GM12878 (cell line): ENCODE data around the gene CCNL2. TPM values are rescaled to one million over a fixed set of nuclear protein-coding genes. Genes with fewer than 3 reads are reported as not detected.

Source experiments
- ETV6 ChIP-seq, 2 experiments: fragments of 450-650 bp in 1 of 2; IDR thresholded peaks in 1 of 2; conservative IDR thresholded peaks in 1 of 2; 2 replicates each; pipeline ENCODE4 v1.6.1; 2014; ENCODE audit warnings: antibody characterized with exemption in 1 of 2, borderline replicate concordance in 1 of 2, low read depth in 1 of 2, mild to moderate bottlenecking in 1 of 2, moderate library complexity in 1 of 2
- FOXK2 ChIP-seq: fragments of 450-650 bp; IDR thresholded peaks from 2 replicates; pipeline ENCODE4 v1.6.1; 2017; ENCODE audit warnings: mild to moderate bottlenecking, moderate library complexity
- GATAD2B ChIP-seq: fragments of 450-650 bp; conservative IDR thresholded peaks from 2 replicates; pipeline ENCODE4 v1.6.1; 2017; ENCODE audit warnings: low read depth, mild to moderate bottlenecking, moderate library complexity
- IKZF1 ChIP-seq: fragments of 450-650 bp; conservative IDR thresholded peaks from 2 replicates; pipeline ENCODE4 v1.6.1; 2017; ENCODE audit warnings: antibody characterized with exemption, mild to moderate bottlenecking
- KLF5 ChIP-seq: fragments of 450-650 bp; IDR thresholded peaks from 2 replicates; pipeline ENCODE4 v1.6.1; 2014; ENCODE audit warnings: mild to moderate bottlenecking; ENCODE audit not compliant: partially characterized antibody
- LARP7 ChIP-seq: fragments of 450-650 bp; IDR thresholded peaks from 2 replicates; pipeline ENCODE4 v1.6.1; 2017; ENCODE audit warnings: mild to moderate bottlenecking
- NFYB ChIP-seq: IDR thresholded peaks from 2 replicates; pipeline ENCODE4 v1.6.1; 2011; ENCODE audit warnings: low read depth, mild to moderate bottlenecking, low read length, improper control_type of control experiment, moderate library complexity; ENCODE audit not compliant: insufficient read depth
- NRF1 ChIP-seq: conservative IDR thresholded peaks from 2 replicates; pipeline ENCODE4 v1.6.1; 2011; ENCODE audit warnings: mild to moderate bottlenecking, low read depth, low read length, improper control_type of control experiment
- RUNX3 ChIP-seq: IDR thresholded peaks from 2 replicates; pipeline ENCODE4 v1.6.1; 2012; ENCODE audit warnings: low read length, inconsistent platforms
- SMAD1 ChIP-seq: fragments of 450-650 bp; IDR thresholded peaks from 2 replicates; pipeline ENCODE4 v1.6.1; 2018; ENCODE audit warnings: mild to moderate bottlenecking, low read depth; ENCODE audit not compliant: partially characterized antibody
- SMARCA5 ChIP-seq: fragments of 450-650 bp; IDR thresholded peaks from 2 replicates; pipeline ENCODE4 v1.6.1; 2017; ENCODE audit warnings: mild to moderate bottlenecking
- YY1 ChIP-seq: IDR thresholded peaks from 2 replicates; pipeline ENCODE4 v1.6.1; 2011; ENCODE audit warnings: low read depth, mild to moderate bottlenecking, low read length
- ZNF207 ChIP-seq: fragments of 450-650 bp; IDR thresholded peaks from 2 replicates; pipeline ENCODE4 v1.6.1; 2014; ENCODE audit warnings: antibody characterized with exemption, mild to moderate bottlenecking, borderline replicate concordance
- ZNF687 ChIP-seq: fragments of 450-650 bp; IDR thresholded peaks from 2 replicates; pipeline ENCODE4 v1.6.1; 2017; ENCODE audit warnings: mild to moderate bottlenecking, moderate library complexity
- polyA plus RNA-seq, 11 experiments: library from polyadenylated mRNA; depleted of rRNA in 4 of 11; unstranded in 6 of 11; stranded (reverse) in 5 of 11; fragments of >200 nt; fragmentation: Nextera tagmentation in 4 of 11; fragmentation: Illumina TruSeq in 1 of 11; extraction: Ambion mirVana in 4 of 11; extraction: Trizol in 1 of 11; gene quantifications; 1 replicate in 1 of 11; 2 replicates in 10 of 11; pipeline versions ENCODE4 v1.2.1 to v1.2.3, GENCODE V29; 2011 to 2016; ENCODE audit warnings: inconsistent platforms in 2 of 11, missing spikeins in 2 of 11, low read depth in 1 of 11
- total RNA-seq, 4 experiments: library from RNA; depleted of rRNA in 3 of 4; stranded (reverse); fragments of >200 nt in 3 of 4; fragmentation: Illumina TruSeq in 1 of 4; extraction: Trizol in 1 of 4; gene quantifications; 2 replicates each; pipeline versions ENCODE4 v1.2.1 to v1.2.3, GENCODE V29; 2013 to 2021
- TF ChIP-seq, protein P1 (sequence below): IDR thresholded peaks from 2 replicates; pipeline ENCODE4 v1.6.1; 2011; ENCODE audit warnings: borderline replicate concordance, low read depth, mild to moderate bottlenecking, moderate library complexity, mixed read lengths, low read length; ENCODE audit not compliant: insufficient read depth; ENCODE audit errors: extremely low read length
- TF ChIP-seq, protein P2 (sequence below): IDR thresholded peaks from 2 replicates; pipeline ENCODE4 v1.6.1; 2012; ENCODE audit warnings: low read depth, low read length, improper control_type of control experiment
- TF ChIP-seq, protein P3 (sequence below): fragments of 450-650 bp; conservative IDR thresholded peaks from 2 replicates; pipeline ENCODE4 v1.6.1; 2017; ENCODE audit warnings: mild to moderate bottlenecking, moderate library complexity
- TF ChIP-seq, protein P4 (sequence below): fragments of 450-650 bp; IDR thresholded peaks from 2 replicates; pipeline ENCODE4 v1.6.1; 2017; ENCODE audit warnings: antibody characterized with exemption, mild to moderate bottlenecking, moderate library complexity

CCNL2 gene
- total and polyA plus RNA-seq, 10 of the 15 experiments (the other 5 are each of a cell fraction or from before 2014, with no cell fraction given): 2.1 to 143 (median 101) TPM

DNA sequence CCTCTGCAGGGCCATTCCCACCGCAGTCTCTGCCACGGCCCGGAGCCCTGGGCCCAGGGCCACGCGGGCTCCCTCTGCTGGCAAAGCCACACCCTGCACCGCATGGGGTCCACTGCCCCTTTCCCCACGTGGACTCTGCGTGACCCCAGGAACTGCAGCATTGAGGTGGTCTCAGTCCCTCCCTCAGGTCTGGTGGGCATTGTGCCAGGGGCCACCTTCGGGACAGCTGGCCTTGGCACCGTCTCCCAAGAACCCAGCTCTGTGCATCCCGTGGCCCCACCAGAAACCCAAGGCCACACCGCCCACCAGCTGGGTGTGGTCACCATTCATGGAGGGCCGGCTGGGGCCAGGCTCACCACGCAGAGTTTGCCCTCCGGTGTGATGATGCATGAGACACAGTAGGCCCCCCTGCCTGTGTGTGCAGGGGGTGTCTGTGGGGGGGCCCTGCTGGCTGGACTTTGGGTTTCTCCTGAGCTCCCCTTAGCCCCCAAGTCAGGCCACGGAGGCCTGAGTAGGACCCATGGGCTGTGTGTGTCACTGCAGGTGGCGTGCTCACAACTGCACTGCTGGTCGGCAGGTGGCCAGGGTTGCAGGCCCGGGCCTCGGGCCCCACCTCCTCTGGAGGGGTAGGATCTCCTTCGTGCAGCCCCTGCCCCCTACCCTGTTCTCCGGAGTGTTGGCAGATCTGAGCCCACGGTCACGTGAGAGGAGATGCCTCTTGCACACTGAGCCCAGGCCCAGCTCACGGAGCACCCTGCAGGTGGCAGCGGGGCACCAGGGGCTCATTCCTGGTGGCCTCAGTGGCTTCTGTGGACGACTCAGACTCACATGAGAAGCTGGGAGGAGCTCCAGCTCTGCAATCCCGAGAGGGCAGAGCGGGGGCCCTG is 42.1 kb upstream of the CCNL2 start (continued):
- TF ChIP-seq SMAD1: no peak
- TF ChIP-seq IKZF1: peak; percentile 21
- no peak for TF ChIP-seq SMARCA5
- TF ChIP-seq ZNF687: no peak
- no peak for TF ChIP-seq FOXK2
- TF ChIP-seq ETV6 (conservative IDR thresholded peaks at IDR 0.05 in 1 of 2, IDR thresholded peaks at IDR 0.05 in 1 of 2; ENCODE audit: borderline replicate concordance in 1 of 2, low read depth in 1 of 2): no peak
- TF ChIP-seq GATAD2B: peak; percentile 66; the same call in 1 of the 2 replicates
- TF ChIP-seq NRF1: no peak
- TF ChIP-seq ZNF207: peak; percentile 21; the same call in 1 of the 2 replicates
- TF ChIP-seq, protein P1, sequence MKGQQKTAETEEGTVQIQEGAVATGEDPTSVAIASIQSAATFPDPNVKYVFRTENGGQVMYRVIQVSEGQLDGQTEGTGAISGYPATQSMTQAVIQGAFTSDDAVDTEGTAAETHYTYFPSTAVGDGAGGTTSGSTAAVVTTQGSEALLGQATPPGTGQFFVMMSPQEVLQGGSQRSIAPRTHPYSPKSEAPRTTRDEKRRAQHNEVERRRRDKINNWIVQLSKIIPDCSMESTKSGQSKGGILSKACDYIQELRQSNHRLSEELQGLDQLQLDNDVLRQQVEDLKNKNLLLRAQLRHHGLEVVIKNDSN: peak; percentile 47
- TF ChIP-seq YY1: peak; percentile 73
- no peak for TF ChIP-seq KLF5
- peak; percentile 56; the same call in 1 of the 2 replicates for TF ChIP-seq LARP7
- TF ChIP-seq, protein P2, sequence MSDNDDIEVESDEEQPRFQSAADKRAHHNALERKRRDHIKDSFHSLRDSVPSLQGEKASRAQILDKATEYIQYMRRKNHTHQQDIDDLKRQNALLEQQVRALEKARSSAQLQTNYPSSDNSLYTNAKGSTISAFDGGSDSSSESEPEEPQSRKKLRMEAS: 0 out of 2 replicates have a peak, but pooled peaks have one; percentile 44
- TF ChIP-seq NFYB: no peak
- TF ChIP-seq, protein P3, sequence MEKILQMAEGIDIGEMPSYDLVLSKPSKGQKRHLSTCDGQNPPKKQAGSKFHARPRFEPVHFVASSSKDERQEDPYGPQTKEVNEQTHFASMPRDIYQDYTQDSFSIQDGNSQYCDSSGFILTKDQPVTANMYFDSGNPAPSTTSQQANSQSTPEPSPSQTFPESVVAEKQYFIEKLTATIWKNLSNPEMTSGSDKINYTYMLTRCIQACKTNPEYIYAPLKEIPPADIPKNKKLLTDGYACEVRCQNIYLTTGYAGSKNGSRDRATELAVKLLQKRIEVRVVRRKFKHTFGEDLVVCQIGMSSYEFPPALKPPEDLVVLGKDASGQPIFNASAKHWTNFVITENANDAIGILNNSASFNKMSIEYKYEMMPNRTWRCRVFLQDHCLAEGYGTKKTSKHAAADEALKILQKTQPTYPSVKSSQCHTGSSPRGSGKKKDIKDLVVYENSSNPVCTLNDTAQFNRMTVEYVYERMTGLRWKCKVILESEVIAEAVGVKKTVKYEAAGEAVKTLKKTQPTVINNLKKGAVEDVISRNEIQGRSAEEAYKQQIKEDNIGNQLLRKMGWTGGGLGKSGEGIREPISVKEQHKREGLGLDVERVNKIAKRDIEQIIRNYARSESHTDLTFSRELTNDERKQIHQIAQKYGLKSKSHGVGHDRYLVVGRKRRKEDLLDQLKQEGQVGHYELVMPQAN: 0 out of 2 replicates have a peak, but pooled peaks have one; percentile 45
- peak; percentile 48 for TF ChIP-seq RUNX3
- TF ChIP-seq, protein P4, sequence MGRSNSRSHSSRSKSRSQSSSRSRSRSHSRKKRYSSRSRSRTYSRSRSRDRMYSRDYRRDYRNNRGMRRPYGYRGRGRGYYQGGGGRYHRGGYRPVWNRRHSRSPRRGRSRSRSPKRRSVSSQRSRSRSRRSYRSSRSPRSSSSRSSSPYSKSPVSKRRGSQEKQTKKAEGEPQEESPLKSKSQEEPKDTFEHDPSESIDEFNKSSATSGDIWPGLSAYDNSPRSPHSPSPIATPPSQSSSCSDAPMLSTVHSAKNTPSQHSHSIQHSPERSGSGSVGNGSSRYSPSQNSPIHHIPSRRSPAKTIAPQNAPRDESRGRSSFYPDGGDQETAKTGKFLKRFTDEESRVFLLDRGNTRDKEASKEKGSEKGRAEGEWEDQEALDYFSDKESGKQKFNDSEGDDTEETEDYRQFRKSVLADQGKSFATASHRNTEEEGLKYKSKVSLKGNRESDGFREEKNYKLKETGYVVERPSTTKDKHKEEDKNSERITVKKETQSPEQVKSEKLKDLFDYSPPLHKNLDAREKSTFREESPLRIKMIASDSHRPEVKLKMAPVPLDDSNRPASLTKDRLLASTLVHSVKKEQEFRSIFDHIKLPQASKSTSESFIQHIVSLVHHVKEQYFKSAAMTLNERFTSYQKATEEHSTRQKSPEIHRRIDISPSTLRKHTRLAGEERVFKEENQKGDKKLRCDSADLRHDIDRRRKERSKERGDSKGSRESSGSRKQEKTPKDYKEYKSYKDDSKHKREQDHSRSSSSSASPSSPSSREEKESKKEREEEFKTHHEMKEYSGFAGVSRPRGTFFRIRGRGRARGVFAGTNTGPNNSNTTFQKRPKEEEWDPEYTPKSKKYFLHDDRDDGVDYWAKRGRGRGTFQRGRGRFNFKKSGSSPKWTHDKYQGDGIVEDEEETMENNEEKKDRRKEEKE: no peak
